ENCODE data around the gene PMFBP1. TPM values are rescaled to one million over a fixed set of nuclear protein-coding genes. Genes with fewer than 3 reads are reported as not detected.
A peak's percentile ranks its signal among the peaks of the same experiment; 100 is the strongest.

The PMFBP1 gene
- total RNA-seq, 2 donors from 2014 or later: 2.0 to 4.4 TPM

GRCh38 chr16:72216767-72217166, 44.8 kb upstream of the PMFBP1 start:
- no peaks in the 10 kb centered on the region for H3K36me3 ChIP-seq (replicated peaks in 1 of 2; ENCODE audit: insufficient read depth in 1 of 2, low read depth in 2 of 2)
- H3K27ac ChIP-seq: no peak overlapping the region
- intact Hi-C loops (cut with DNase I): no loop called here
- ATAC-seq (no peak), DNase-seq (no peak)
- H3K9me3 ChIP-seq: no peaks in the 10 kb centered on the region
- H3K4me1 ChIP-seq: peaks cover under 1% of the 10 kb centered on the region
- WGBS, 2 donors: 84 to 92% methylated on average over 6 of the region's 6 CpGs
- TF ChIP-seq POLR2A (IDR thresholded peaks at IDR 0.05) (no peak), CTCF (IDR thresholded peaks at IDR 0.05) (no peak)
- no peak overlapping the region for H3K4me3 ChIP-seq
- H3K27me3 ChIP-seq: no peaks in the 10 kb centered on the region

GRCh38 chr16:72214821-72215220, 42.9 kb upstream of the PMFBP1 start:
- Histone ChIP-seq H3K4me3 (no peak overlapping the region), H3K4me1 (no peaks in the 10 kb centered on the region), H3K27ac (no peak overlapping the region), H3K36me3 (replicated peaks in 1 of 2; ENCODE audit: insufficient read depth in 1 of 2, low read depth in 2 of 2) (no peaks in the 10 kb centered on the region), H3K9me3 (no peaks in the 10 kb centered on the region), H3K27me3 (no peaks in the 10 kb centered on the region)
- no peak for TF ChIP-seq CTCF (IDR thresholded peaks at IDR 0.05)
- no peak for TF ChIP-seq POLR2A (IDR thresholded peaks at IDR 0.05)
- intact Hi-C loops (cut with DNase I): no loop called here
- ATAC-seq (no peak), DNase-seq (no peak)

GRCh38 chr16:72211110-72211509, 39.2 kb upstream of the PMFBP1 start:
- TF ChIP-seq CTCF (IDR thresholded peaks at IDR 0.05): no peak
- no peak for TF ChIP-seq POLR2A (IDR thresholded peaks at IDR 0.05)
- no peak for DNase-seq
- H3K27ac ChIP-seq: peak overlapping the region in 1 of 4 donors; percentile 63
- no peaks in the 10 kb centered on the region for H3K36me3 ChIP-seq (replicated peaks in 1 of 2; ENCODE audit: insufficient read depth in 1 of 2, low read depth in 2 of 2)
- H3K4me1 ChIP-seq: no peaks in the 10 kb centered on the region
- no peaks in the 10 kb centered on the region for H3K27me3 ChIP-seq
- intact Hi-C loops (cut with DNase I): no loop called here
- no peak overlapping the region for H3K4me3 ChIP-seq
- no peaks in the 10 kb centered on the region for H3K9me3 ChIP-seq
- no peak for ATAC-seq

GRCh38 chr16:72210555-72210954, 38.6 kb upstream of the PMFBP1 start:
- no peak for DNase-seq
- H3K9me3 ChIP-seq: no peaks in the 10 kb centered on the region
- no peaks in the 10 kb centered on the region for H3K36me3 ChIP-seq (replicated peaks in 1 of 2; ENCODE audit: insufficient read depth in 1 of 2, low read depth in 2 of 2)
- H3K27me3 ChIP-seq: no peaks in the 10 kb centered on the region
- H3K27ac ChIP-seq: peak overlapping the region in 1 of 4 donors; percentile 63
- WGBS, 2 donors: 71 to 78% methylated on average over 3 of the region's 3 CpGs
- H3K4me1 ChIP-seq: no peaks in the 10 kb centered on the region
- ATAC-seq: no peak
- TF ChIP-seq POLR2A (IDR thresholded peaks at IDR 0.05): no peak
- no peak for TF ChIP-seq CTCF (IDR thresholded peaks at IDR 0.05)
- H3K4me3 ChIP-seq: no peak overlapping the region
- intact Hi-C loops (cut with DNase I): no loop called here

GRCh38 chr16:72210072-72210471, 38.1 kb upstream of the PMFBP1 start:
- DNase-seq: no peak
- TF ChIP-seq CTCF (IDR thresholded peaks at IDR 0.05) (no peak), POLR2A (IDR thresholded peaks at IDR 0.05) (no peak)
- ATAC-seq: peak; percentile 24
- Histone ChIP-seq H3K9me3 (no peaks in the 10 kb centered on the region), H3K4me3 (no peak overlapping the region), H3K36me3 (replicated peaks in 1 of 2; ENCODE audit: insufficient read depth in 1 of 2, low read depth in 2 of 2) (no peaks in the 10 kb centered on the region), H3K27me3 (no peaks in the 10 kb centered on the region), H3K4me1 (no peaks in the 10 kb centered on the region), H3K27ac (peak overlapping the region in 3 of 4 donors; percentile 37 to 63 (median 40))
- WGBS, 2 donors: 52 to 70% methylated on average over 3 of the region's 3 CpGs
- intact Hi-C loops (cut with DNase I): no loop called here
